ENCODE data around the gene MYF6.
A peak's percentile ranks its signal among the peaks of the same experiment; 100 is the strongest.

Gene MYF6

DNA sequence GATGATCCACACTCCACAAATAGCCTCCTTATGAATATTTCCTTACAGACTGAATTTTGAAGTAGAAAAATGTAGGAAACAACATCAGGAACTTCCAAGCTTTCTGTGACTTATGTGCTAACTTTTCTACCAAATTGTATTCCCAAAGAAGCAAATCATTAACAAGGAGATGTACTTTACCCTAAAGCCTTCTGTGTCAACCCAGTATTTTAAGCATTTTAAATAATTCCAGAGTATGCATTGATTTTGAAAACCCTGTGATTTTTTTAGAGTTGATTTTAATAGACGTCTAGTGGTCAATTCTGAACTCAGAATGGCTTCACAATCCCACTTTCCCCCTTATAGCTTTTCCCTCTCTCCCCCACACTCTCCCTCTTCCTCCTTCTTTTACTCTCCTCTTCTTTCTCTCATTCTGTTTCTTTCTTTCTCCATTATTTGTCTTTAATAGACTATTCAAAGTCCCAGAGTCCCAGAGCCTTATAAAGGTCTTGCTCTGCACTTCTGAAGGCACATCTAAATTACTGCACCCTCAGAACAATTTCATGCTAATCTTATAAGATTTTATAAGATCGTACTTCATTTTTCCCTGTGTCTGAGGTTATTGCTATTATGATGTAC, 10.1 kb upstream of the MYF6 start:
- TF ChIP-seq, protein P1, sequence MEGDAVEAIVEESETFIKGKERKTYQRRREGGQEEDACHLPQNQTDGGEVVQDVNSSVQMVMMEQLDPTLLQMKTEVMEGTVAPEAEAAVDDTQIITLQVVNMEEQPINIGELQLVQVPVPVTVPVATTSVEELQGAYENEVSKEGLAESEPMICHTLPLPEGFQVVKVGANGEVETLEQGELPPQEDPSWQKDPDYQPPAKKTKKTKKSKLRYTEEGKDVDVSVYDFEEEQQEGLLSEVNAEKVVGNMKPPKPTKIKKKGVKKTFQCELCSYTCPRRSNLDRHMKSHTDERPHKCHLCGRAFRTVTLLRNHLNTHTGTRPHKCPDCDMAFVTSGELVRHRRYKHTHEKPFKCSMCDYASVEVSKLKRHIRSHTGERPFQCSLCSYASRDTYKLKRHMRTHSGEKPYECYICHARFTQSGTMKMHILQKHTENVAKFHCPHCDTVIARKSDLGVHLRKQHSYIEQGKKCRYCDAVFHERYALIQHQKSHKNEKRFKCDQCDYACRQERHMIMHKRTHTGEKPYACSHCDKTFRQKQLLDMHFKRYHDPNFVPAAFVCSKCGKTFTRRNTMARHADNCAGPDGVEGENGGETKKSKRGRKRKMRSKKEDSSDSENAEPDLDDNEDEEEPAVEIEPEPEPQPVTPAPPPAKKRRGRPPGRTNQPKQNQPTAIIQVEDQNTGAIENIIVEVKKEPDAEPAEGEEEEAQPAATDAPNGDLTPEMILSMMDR (IDR thresholded peaks at IDR 0.05; ENCODE audit: borderline replicate concordance, insufficient read depth, low read depth, low read length), result no peak
- H3K4me3 ChIP-seq (ENCODE audit: low read depth, low read length), result no peak overlapping the region

GRCh38 chr12:80698256-80698655, 9.2 kb upstream of the MYF6 start:
- no peak overlapping the region for H3K4me3 ChIP-seq (ENCODE audit: low read depth, low read length)
- TF ChIP-seq, protein P1 (IDR thresholded peaks at IDR 0.05; ENCODE audit: borderline replicate concordance, insufficient read depth, low read depth, low read length), result no peak

- TF ChIP-seq, protein P1 (IDR thresholded peaks at IDR 0.05; ENCODE audit: borderline replicate concordance, insufficient read depth, low read depth, low read length), result no peak
- no peak overlapping the region for H3K4me3 ChIP-seq (ENCODE audit: low read depth, low read length)
Measured at GRCh38 chr12:80698847-80699542, 8.4 kb upstream of the MYF6 start.

DNA sequence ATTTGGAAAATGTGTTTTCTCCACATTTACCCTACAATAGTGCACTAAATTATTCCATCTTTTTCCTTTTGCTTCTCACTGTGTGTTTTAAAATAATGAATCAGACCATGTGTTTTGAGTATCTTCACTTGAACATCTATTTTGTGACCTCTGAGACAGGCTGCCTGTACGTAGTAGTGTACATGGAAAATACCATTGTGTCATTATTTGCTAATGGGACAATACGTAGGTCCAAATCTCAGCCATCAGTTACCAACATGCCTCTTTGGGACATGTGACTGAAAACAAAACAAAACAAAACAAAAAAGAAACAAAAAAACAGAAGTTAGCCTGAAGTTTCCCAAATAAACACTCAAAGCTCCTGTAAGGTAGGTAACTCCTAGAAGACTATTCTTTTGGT, 7.1 kb upstream of the MYF6 start:
- TF ChIP-seq, protein P1 (IDR thresholded peaks at IDR 0.05; ENCODE audit: borderline replicate concordance, insufficient read depth, low read depth, low read length), result no peak
- H3K4me3 ChIP-seq (ENCODE audit: low read depth, low read length), result no peak overlapping the region

DNA sequence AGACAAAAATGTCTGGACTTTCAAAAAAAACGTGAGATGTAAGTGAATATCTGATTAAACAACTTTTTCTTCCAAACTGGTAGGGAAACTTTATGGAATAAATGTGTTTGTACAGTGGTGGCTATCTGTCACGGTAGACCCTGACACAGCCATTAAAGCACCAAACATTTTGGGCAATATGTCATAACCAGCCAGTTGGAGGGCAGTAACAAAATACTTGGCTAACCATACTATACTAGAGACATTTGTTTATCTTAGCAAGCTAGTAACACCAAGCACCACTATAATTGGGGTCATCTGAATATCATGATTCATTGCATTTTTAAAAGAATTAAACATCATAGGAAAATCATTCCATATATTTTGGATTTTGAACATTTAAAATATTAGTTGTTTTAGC, 6.0 kb upstream of the MYF6 start:
- H3K4me3 ChIP-seq (ENCODE audit: low read depth, low read length), result no peak overlapping the region
- TF ChIP-seq, protein P1 (IDR thresholded peaks at IDR 0.05; ENCODE audit: borderline replicate concordance, insufficient read depth, low read depth, low read length), result no peak

- H3K4me3 ChIP-seq (ENCODE audit: low read depth, low read length), result peak overlapping the region; percentile 41
- TF ChIP-seq, protein P1 (IDR thresholded peaks at IDR 0.05; ENCODE audit: borderline replicate concordance, insufficient read depth, low read depth, low read length), result no peak
Measured at GRCh38 chr12:80702889-80703805, 4.3 kb upstream of the MYF6 start.

Data from GM12875 (cell line).